Measurements from ENCODE around the gene SIX2. TPM values are rescaled to one million over a fixed set of nuclear protein-coding genes. Genes with fewer than 3 reads are reported as not detected.

The SIX2 gene
- total and polyA plus RNA-seq, 9 of the 15 experiments (the other 6 are each of a cell fraction or from before 2014, with no cell fraction given), result not detected

GRCh38 chr2:44970846-44971450 lies 38.3 kb downstream of the SIX2 start:
- in situ Hi-C loops (cut with MboI), result loop anchor here (10.0 kb wide), 1 partner anchor 926 kb away; no protein-coding TSS in a partner anchor

More at GRCh38 chr2:44970846-44971450, 38.3 kb downstream of the SIX2 start:
- CTCF ChIA-PET (ENCODE audit: low intra/inter-chr PET ratio), result no interaction called here
- DNase-seq (ENCODE audit: extremely low read depth in 1 of 4, low spot score in 3 of 4), result no peak
- intact Hi-C loops (cut with micrococcal nuclease), result loop anchor here (5.0 kb wide), 1 partner anchor 574 kb away; no protein-coding TSS in a partner anchor
- H3K27ac ChIP-seq (ENCODE audit: extremely low read depth, low read depth, low read length), result no peak overlapping the region
- H3K9ac ChIP-seq (ENCODE audit: insufficient read depth in 1 of 2, low read depth in 2 of 2, low read length in 2 of 2), result no peak overlapping the region
- no peak overlapping the region for H3K4me3 ChIP-seq
- no peaks in the 10 kb centered on the region for H3K79me2 ChIP-seq (ENCODE audit: control insufficient read depth, insufficient read depth, low read length)
- H3K27me3 ChIP-seq (ENCODE audit: control insufficient read depth in 2 of 2, insufficient read depth in 2 of 2, low read length in 2 of 2), result peaks cover 5 to 38% of the 10 kb centered on the region in 2 experiments
- FAIRE-seq, result no peak
- peaks cover 0 to 6% of the 10 kb centered on the region in 2 experiments; a peak in 2 of 5 replicates for H3K4me1 ChIP-seq (replicated peaks in 1 of 2; ENCODE audit: control insufficient read depth in 2 of 2, insufficient read depth in 2 of 2, low read length in 2 of 2)
- no peaks in the 10 kb centered on the region for H3K36me3 ChIP-seq (ENCODE audit: control insufficient read depth, insufficient read depth, low read length)
- POLR2A ChIA-PET, result interaction anchor here (1.2 to 2.2 kb wide), 4 partner anchors 8 to 248 kb away, joined by 3 to 4 read pairs (median 4); no protein-coding TSS in a partner anchor
- H3K4me2 ChIP-seq (ENCODE audit: insufficient read depth, low read length), result no peak overlapping the region
- WGBS (ENCODE audit: insufficient coverage, low coverage, missing lambda C conversion rate), result 0% methylated on average over 15 of the region's 15 CpGs
- H4K20me1 ChIP-seq (replicated peaks; ENCODE audit: control insufficient read depth, insufficient read depth, low read length), result 0 out of 2 replicates have a peak, but pooled peaks cover 7% of the 10 kb centered on the region
- H3K9me1 ChIP-seq (ENCODE audit: control insufficient read depth, insufficient read depth, low read length), result no peaks in the 10 kb centered on the region
- BruUV-seq (replicated peaks), result no TSS peak
- no peak for ATAC-seq
- H3K9me3 ChIP-seq (replicated peaks; ENCODE audit: control insufficient read depth, insufficient read depth, low read depth, low read length), result no peaks in the 10 kb centered on the region
- no peak for TF ChIP-seq HOMEZ (CRISPR knock-in tag; IDR thresholded peaks at IDR 0.05)
- TF ChIP-seq NFIC (IDR thresholded peaks at IDR 0.05), result no peak
- no peak for TF ChIP-seq ZNF592 (IDR thresholded peaks at IDR 0.05)
- TF ChIP-seq PRPF4 (IDR thresholded peaks at IDR 0.05; ENCODE audit: insufficient read depth, low read depth, low read length, poor library complexity, severe bottlenecking), result no peak
- no peak for TF ChIP-seq MTF1 (CRISPR knock-in tag; IDR thresholded peaks at IDR 0.05; ENCODE audit: borderline replicate concordance)
- TF ChIP-seq RCOR1 (IDR thresholded peaks at IDR 0.05; ENCODE audit: borderline replicate concordance in 1 of 2, low read depth in 2 of 2, low read length in 2 of 2), result no peak
- TF ChIP-seq DACH1 (IDR thresholded peaks at IDR 0.05; ENCODE audit: partially characterized antibody), result no peak
- no peak overlapping the region for H2AFZ ChIP-seq (ENCODE audit: low read depth, low read length)

Data from K562 (cell line).